Breast epithelium (tissue), 3 donors: ENCODE results near the gene SRRM1.

Source experiments
- POLR2AphosphoS5 ChIP-seq, 3 donors: sonication (generic); formaldehyde crosslinking; IDR thresholded peaks; one replicate each; pipeline ENCODE4 v1.6.1; 2017; ENCODE audit warnings: antibody characterized with exemption in 3 of 3
- TF ChIP-seq, protein P1 (sequence below), 3 donors: fragments of 450-650 bp; IDR thresholded peaks; one replicate each; pipeline ENCODE4 v1.5.1; 2016 to 2017; ENCODE audit warnings: antibody characterized with exemption in 3 of 3, mild to moderate bottlenecking in 3 of 3, moderate library complexity in 3 of 3

- TF ChIP-seq, protein P1, sequence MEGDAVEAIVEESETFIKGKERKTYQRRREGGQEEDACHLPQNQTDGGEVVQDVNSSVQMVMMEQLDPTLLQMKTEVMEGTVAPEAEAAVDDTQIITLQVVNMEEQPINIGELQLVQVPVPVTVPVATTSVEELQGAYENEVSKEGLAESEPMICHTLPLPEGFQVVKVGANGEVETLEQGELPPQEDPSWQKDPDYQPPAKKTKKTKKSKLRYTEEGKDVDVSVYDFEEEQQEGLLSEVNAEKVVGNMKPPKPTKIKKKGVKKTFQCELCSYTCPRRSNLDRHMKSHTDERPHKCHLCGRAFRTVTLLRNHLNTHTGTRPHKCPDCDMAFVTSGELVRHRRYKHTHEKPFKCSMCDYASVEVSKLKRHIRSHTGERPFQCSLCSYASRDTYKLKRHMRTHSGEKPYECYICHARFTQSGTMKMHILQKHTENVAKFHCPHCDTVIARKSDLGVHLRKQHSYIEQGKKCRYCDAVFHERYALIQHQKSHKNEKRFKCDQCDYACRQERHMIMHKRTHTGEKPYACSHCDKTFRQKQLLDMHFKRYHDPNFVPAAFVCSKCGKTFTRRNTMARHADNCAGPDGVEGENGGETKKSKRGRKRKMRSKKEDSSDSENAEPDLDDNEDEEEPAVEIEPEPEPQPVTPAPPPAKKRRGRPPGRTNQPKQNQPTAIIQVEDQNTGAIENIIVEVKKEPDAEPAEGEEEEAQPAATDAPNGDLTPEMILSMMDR (IDR thresholded peaks at IDR 0.05) = no peak
- no peak for TF ChIP-seq POLR2AphosphoS5 (IDR thresholded peaks at IDR 0.05)
Observed at GRCh38 chr1:24639881-24640280, 3.2 kb upstream of the SRRM1 start.
